Measurements from ENCODE around the gene SH3YL1. TPM values are rescaled to one million over a fixed set of nuclear protein-coding genes. Genes with fewer than 3 reads are reported as not detected.

The SH3YL1 gene, protein sequence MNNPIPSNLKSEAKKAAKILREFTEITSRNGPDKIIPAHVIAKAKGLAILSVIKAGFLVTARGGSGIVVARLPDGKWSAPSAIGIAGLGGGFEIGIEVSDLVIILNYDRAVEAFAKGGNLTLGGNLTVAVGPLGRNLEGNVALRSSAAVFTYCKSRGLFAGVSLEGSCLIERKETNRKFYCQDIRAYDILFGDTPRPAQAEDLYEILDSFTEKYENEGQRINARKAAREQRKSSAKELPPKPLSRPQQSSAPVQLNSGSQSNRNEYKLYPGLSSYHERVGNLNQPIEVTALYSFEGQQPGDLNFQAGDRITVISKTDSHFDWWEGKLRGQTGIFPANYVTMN
- 22.5 and 25.7 TPM in 2 replicates for total RNA-seq (2014; rRNA removed; shearing (Covaris generic))
- 30.5 and 39.0 TPM in 2 replicates for polyA plus RNA-seq (2014; cell fraction: nucleus; rRNA removed)

DNA sequence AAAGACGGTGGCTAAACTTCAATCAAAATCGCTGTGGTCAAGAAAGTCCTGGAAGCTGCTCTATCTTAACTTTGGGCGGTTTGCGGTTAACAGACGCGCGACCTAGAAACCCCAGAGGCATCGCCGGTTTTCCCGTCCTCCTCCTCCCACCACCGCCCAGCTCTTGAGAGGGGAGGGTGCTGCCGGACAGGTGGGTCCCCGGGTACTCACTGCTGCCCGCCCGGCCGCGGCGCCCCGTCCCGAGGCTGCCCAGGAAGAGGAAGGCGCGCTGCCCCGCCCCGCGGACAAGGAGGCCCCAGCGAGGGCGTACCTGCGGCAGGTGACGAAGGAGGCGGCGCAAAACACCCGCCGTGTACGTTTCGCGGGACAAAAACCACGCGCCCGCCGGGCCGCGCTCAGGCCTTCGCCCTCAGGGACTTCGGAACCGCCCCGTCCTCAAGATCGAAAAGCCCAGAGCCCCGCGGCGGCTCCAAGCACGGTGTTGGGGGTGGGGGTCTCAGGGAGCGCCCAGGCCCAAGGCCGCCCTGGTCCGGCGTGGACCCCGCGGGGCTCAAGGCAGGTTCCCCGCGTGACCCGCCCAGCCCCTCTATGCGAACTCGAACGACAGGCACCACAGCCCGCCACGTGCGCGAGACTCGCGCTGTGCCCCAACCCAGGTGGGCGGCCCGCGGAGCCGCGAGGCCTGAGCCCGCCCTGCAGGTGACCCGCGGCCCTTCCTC is at the start of gene SH3YL1:
TSS of gene SH3YL1 (minus strand) at position 259 of the 719 bp plus-strand sequence. CDS start at position 211, 48 bp downstream.
- DNase-seq (ENCODE audit: extremely low read depth, low read depth), result no peak

DNA sequence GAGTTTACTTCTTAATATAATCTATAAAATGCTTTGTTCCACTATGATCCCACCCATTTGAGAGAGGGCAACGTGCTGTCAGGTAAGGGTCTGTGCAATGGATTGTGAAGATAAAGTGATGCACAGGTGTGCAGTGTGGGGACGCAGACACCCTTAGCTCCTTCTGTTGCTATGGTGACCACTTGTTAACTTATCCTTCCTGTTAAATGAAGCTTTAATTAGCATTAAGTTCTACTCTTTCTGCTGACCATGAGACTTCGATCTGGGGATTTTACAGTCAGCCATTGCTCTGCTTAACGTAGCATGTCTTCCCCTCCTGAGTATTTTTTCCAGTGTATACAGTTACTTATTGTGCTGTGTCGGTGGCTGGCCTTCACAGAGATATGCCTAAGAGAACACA is 47.2 kb upstream of the SH3YL1 start:
- DNase-seq (ENCODE audit: extremely low read depth, low read depth), result no peak

DNA sequence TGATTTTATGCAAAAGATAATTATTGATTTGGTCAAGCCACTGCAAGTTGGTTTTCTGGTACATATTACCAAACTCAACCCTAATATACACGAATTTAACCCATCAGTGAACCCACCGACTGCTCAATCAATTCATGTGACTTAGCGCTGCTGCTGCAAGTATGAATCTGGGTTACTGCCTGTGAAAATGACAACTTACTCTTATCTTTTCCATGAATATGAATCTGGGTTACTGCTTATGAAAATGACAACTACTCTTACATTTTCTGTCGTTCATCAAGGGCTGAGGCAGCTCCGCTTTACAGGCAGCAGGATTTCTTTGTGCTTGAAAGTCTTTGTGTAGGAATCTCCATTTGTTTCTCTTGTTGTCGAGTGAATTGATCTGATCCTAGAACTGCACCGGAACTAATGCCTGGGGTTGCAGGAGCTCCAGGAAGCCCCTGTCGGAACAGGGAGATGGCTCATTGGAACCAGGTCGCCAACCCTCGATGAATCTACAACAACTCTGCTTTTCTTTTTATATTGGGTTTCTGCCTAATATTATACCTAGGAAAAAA is 46.2 kb upstream of the SH3YL1 start:
- DNase-seq (ENCODE audit: extremely low read depth, low read depth), result no peak

DNA sequence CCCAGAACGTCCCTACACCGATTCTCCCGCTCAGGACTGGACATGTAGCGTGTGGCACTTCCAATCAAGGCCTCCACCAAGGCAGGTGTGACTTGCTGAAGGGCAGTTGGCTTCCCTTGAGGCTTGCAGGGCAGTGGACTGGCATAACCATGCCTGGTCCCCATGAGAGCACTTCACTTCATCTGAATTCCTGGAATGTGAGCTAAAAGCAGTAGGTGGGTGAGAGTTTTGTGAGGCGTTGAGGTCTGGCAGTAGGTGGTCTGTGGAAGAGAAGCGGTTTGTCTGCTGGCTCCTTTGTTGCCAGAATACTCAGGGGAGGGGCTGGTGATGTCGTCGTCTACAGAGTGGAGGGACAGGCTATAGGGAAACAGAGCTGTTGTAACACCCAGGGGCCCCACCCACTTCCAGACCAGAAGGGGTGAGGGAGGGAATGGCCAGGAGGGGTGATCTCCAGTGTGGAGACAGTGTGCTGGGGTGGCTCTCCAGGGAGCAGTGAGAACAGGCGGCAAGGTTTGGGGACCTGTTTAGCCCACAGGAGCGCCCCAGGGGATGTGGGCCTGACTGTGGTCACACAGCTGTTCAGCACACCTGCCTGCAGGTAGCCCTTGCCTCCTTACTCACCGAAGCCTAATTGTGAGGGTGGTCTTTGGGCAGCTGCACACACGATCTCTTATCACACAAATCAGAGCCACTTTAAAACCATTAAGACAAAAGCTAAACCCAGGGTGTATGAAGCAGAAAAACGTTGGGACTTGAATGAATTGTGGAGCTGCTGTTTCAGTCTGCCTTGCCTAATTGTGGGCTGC is 45.5 kb upstream of the SH3YL1 start:
- DNase-seq (ENCODE audit: extremely low read depth, low read depth), result no peak

DNA sequence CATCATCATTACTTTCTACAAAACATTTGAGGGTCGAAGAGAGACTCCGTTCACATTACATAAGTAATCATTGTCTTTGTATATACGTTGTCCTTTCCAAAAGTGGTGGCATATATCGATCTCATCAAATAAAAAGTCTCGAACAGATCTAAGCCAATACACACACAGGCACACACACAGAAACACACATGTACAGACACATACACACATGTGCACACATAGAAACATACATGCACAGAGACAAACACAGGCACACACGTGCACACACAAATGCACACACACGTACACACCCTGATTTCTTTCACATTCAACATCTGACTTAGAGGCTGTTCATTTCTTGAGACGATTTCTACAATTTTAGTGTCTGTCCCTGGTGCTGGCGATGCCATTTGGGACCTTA is 41.5 kb upstream of the SH3YL1 start:
- DNase-seq (ENCODE audit: extremely low read depth, low read depth), result no peak

DNA sequence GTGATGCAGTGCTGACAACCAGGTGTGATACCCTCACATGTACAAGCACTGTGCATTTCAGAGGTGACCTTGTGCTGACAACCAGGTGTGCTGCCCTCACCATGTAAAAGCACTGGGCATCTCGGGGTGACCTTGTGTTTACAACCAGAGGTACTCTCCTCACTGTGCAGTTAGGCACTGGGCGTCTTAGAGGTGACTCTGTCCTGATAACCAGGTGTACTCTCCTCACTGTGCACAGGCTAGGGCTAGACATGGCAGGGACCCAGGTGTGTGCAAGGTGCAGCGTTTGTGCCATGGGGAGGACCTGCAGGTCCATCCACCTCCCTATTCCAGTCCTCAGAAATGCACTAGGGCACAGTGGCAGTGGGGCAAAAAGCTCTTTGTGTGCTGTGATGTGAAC is 32.5 kb upstream of the SH3YL1 start:
- no peak for DNase-seq (ENCODE audit: extremely low read depth, low read depth)

DNA sequence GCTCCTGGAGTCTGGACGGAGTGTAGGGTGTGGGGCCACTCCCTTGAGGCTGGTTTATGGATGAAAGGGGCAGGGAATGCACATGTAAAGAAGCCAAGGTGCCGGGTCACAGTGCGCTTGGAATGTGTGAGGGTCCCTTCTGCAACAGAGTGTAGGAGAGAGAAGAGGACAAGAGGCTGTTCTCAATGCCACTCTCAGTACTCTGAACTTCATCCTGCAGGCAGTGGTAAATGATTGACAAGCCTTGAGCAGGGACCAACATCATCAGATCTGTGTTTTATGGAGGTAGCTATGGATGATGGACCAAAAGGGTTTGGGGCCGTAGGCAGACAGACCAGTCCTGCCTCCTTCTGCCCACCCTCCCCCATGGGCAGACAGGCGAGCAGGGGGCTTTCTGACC is 31.3 kb upstream of the SH3YL1 start:
- DNase-seq (ENCODE audit: extremely low read depth, low read depth), result no peak

DNA sequence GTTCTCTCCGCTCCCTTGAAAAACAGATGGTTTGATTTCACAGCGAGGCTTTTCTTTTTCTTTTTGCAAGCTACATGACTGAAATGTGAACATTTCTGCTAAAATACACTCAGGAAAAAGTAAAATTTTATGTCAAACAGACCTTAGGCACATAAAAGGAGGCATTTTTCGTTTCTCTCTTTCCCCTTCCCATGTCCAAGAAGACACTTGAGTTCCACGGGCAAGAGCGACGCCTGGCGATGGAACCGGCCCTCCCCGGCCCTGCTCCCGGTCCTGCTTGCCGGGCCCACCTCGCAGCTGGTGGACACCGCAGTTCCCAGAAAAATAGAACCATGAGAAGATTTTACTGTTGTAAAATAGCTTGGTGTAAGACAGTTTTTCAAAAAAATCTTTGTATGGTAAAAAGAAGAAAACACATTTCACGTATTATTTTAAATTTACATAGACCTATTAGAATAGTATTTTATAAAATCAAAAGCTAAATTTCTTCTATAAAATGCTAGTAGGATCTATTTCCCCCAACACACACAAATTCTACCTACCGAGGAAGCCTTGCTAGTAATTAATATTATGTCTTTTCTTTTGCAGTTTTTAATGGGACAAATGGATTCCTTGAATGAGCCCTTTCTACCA is 26.4 kb upstream of the SH3YL1 start:
- peak; percentile 65 for DNase-seq (ENCODE audit: extremely low read depth, low read depth)

DNA sequence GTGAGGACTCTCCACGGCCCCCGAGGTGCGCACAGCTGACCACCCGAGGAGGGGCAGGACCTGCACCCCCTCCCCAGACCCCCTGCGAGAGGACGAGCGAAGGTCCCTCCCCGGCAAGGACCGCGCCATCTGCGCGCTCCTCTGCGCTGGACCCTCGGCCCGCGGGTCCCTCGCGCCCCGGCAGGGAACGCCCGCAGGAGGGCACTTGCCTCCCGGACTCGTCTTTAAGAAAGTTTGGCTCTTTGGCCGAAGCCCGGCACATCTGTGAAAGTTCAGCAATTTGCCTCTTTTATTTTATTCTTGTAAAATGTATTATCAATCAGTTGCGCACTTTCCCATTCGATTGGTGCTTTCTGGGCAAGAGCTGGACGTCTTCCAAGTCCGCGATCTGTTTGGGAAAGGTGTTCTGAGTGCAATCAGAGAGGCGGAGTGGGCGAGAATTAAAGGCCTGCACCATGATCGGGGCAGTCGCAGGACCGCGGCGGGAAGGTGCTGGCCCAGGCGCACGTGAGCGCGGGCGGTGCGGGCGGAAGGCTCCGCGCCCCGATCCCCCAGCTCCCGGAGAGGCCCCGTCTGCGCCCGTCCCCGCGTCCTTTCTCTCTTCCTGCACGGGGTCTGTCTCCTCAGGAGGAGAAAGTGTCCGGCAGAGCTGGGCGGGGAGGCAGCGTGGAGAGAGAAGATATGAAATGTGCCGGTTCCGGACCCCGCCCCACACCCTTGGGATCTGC is 25.7 kb upstream of the SH3YL1 start:
- DNase-seq (ENCODE audit: extremely low read depth, low read depth), result no peak

DNA sequence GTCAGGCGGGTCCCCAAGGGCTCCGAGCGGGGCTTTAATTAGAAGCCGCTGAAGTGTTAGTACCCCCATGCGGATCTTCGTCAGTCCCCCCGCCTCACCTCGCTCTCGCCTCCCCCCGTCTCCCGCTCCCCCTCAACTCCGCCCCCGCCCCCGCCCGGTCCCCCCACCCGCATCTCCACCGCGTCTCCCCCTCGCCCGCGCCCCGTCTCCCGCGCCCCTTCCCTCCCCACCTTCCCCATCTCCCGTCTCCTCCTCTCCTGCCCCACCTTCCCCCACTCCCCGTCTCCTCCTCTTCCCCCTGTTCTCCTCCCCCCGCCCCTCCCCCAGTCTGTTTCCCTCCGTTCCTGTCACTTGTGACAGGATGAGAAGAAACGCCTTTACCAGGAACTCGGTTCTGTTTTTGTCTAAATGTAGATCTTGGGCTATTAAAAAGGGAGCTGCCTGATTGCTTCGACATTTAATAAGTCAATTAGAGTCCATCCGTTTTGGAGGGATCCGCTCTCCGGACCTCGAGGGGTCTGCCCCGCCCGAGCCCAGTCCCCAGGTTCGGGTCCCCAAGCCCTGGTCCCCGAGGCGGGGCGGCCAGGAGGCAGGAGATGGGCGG is 25.0 kb upstream of the SH3YL1 start:
- DNase-seq (ENCODE audit: extremely low read depth, low read depth), result no peak

DNA sequence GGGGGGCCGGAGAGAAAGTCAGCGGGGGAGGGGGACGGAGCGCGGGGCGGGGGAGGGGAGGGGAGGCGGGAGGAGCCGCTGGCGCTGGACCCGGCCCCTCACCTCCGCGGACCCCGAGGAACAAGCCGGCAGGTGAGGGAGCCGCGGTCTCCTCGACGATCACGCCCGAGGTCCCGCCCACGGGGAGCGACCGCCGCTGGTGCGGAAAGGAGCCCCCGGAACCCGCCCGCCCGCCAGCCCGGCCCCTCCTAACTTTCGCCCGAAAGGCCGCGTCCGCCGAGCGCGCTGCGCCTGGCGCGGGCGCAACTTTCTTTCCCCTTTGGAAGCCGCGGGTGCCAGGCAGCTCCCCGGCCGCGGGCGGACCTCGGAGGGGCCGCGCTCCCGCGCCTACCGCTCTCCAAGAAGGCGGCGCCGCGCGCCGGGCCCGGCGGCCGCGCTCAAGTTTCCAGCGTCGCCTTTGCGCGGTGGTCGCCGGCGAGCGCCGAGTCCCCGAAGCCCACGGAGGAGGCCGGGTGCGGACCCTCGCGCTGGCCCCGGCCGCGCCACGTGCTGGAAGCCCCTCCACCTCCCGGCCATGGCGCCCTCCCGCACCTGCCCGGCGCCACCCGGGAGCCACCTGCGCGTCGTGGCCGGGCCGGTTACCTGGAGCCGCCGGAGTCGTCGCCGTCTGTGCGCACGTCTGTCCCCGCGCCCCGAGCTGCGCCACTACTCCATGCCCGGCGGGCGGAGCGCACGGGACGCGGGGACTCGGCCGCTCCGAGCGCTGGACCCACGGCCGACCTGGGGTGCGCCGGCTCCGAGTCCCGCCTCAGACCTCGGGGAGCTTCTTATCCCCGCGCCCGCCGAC is 24.3 kb upstream of the SH3YL1 start, which contains the start of gene ALKAL2:
TSS of gene ALKAL2 (minus strand) at position 181 of the 847 bp plus-strand sequence. CDS start 256 bp downstream, outside the sequence.
- no peak for DNase-seq (ENCODE audit: extremely low read depth, low read depth)

DNA sequence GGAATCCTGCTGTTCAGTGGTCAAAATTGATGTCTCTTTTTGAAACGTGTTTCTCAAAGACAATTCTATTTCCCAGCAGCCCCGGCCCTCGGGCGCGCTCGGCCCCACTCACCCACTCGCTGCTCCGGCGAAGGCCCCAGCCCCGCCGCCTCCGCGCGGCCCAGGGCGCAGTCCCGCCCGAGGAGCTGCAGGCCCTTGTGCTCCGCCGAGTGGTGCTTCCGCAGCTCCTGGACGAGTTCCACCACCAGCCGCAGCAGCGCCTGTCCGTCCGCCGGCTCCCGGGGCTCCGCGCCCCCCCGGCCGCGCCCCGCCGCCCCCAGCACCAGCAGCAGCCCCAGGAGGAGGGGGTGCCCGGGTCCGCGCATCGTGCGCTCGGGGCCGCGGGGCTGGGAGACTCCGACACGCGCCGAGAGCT is 23.6 kb upstream of the SH3YL1 start:
- DNase-seq (ENCODE audit: extremely low read depth, low read depth), result no peak

DNA sequence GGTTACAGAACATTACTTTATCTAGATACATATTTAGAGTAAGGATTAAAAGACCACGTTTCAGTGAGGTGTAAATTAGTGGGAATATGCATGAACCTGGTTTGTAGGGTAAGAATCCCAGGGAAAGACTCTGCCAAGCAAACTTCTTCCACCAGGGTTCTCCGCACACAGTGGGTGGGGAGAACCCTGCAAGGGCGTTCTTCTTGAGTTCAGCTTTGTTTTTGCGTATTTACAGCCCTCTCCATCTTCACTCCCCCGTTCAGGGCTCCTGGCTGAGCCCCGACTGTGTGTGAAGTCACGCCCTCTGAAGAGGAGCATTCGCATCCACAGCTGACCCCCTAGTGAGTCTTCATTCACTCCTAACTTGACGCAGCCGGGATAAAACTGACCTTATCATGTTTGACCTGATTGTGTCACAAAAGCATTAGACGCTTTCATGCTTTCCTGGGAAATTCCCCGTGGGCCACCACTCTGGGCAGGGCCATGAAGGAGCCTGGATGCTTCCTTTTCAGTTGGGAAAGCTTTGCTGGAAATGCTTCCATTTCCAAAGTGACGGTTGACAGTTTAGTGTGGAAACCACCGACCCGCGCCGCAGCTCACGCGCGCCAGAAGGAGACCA is 23.1 kb upstream of the SH3YL1 start:
- no peak for DNase-seq (ENCODE audit: extremely low read depth, low read depth)

DNA sequence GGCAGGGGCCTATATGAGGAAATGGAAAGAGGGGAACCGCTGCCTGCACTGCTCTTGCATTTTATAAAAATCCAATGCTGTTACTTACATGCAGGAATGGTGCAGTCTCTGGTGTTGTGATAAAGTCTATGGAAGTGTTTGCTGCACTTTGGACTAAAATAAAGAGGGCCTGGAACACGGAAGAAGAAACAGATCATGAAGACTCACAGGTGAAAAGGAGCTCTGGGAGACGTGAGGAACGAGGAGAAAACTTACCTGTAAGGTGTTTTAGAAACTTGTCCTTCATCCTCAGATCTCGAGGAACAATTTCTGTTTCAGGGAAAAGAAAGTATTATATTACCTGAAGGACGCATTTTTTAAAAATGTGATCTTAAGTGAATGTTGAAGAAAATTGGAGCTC is 22.2 kb upstream of the SH3YL1 start:
- DNase-seq (ENCODE audit: extremely low read depth, low read depth), result no peak

DNA sequence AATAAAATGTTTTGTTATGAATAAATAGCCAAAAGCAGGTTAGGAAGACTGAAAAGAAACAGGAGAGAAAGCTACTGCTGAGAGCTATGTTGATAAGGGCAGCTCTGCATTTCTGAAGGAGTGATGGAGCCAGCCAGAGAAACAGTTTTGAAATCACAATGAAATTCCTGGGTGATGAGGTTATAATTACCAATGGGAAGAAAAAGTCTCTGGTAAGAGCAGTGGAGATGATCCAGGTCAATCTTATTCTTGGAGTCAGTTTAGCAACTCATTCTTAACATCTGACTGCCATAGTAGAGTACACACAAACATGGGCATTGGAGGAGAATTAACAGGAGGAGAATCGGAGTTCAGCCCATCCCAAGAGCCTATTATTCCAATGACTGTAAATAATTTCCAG is 21.7 kb upstream of the SH3YL1 start:
- no peak for DNase-seq (ENCODE audit: extremely low read depth, low read depth)

DNA sequence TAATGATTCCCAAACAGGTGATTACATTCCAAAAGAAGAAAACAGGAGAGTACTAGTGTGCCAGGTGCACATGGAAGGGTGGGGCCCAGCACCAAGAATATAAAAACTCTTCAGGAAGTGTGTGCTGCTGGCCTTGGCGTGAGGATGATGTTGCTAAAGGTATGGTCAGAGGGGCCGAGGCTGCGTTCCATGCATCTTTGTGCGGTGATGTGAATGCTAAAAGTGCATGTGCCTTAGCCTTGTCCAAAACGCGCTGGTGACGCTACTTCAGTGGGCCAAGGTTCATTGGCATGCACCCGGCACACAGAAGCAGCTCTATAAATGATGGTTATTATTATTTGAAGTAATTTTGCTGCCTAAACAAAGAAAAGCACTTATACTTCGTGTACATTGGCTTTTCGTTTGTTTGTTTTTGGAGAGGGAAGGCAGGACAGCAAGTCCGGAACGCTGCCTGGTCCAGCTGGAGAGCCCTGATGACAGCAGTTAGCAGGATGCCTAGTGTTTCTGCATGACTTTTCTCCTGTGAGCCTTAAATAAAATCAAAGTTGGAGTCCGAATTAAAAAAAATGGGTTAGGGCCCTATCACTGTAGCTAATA is 21.2 kb upstream of the SH3YL1 start:
- DNase-seq (ENCODE audit: extremely low read depth, low read depth), result no peak

DNA sequence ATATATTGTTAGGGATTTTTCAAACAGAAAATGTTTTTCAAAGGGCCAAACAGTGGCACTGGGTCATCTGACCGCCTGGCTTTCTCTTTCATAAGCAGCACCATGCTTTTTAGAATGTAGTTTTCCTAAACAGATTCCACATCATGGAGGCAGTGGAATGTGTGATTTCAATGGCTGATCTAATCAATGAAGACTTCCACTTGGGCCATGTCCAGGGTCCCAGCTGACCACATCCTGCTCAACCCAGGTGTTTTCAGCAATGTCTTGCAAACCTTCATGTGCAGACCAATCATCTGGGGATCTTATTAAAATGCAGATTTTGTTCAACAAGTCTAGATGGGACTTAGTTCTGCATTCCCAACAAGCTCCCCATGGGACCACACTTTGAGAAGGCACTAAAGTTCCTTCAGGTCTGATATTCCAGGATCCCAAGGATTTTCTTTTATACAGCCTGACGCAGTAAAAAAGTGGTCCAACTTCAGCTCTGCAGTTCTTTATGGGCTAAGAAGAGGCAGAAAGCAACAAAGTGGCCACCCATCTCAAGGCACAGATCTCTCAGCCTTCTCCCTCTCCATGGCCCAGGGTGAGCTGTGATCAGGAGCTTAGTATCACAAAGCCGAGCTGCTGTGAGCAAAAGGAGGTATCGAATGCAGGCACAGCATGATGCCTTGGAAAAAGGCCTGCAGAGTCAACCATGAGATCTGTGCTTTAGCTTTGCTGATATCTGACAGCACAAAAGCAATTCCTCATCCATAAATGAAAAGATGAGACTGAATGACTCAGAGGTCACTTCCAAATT is 20.4 kb upstream of the SH3YL1 start:
- DNase-seq (ENCODE audit: extremely low read depth, low read depth), result no peak

Measured in NCI-H460 (cell line).